PC-9 (cell line): ENCODE results near the gene MYOM1. TPM values are rescaled to one million over a fixed set of nuclear protein-coding genes. Genes with fewer than 3 reads are reported as not detected.

ENCODE experiments used
- BruUV-seq: library from RNA; stranded (reverse); fragments of 400-500 nt; replicated peaks from 2 replicates; lab custom pipeline; 2021; lab: Mats Ljungman, UMichigan
- CTCF ChIA-PET: fragments of 300-600 bp; sonication (Branson Sonifier 250); formaldehyde crosslinking; loops from one replicate; lab custom pipeline; 2022; ENCODE audit warnings: antibody characterized with exemption; lab: Charles Lee
- POLR2A ChIA-PET: fragments of 300-600 bp; sonication (Branson Sonifier 250); formaldehyde crosslinking; loops from one replicate; lab custom pipeline; 2022; ENCODE audit warnings: antibody characterized with exemption; ENCODE audit not compliant: unreplicated experiment; lab: Charles Lee
- DNase-seq, 2 experiments: peaks; one replicate each; pipeline versions ENCODE4 v3.0.0 to v3.0.0-alpha.2; 2015 to 2022; ENCODE audit warnings: mixed read lengths in 1 of 2
- H2AFZ ChIP-seq: fragments of 200-600 bp; sonication (generic); 2 replicates; pipeline ENCODE4 v1.8.1; 2017; ENCODE audit warnings: antibody characterized with exemption
- H3F3A ChIP-seq: fragments of 200-600 bp; sonication (generic); 2 replicates; pipeline ENCODE4 v1.8.1; 2017; ENCODE audit warnings: antibody characterized with exemption, mild to moderate bottlenecking, low read depth; ENCODE audit not compliant: insufficient read depth
- H3K27ac ChIP-seq: fragments of 200-600 bp; sonication (generic); 2 replicates; pipeline ENCODE4 v1.6.1; 2016; ENCODE audit warnings: mixed run types
- H3K27me3 ChIP-seq: fragments of 200-600 bp; sonication (generic); 2 replicates; pipeline ENCODE4 v1.6.1; 2016; ENCODE audit warnings: low read depth, mixed run types; ENCODE audit not compliant: insufficient read depth
- H3K36me3 ChIP-seq: fragments of 200-600 bp; sonication (generic); 2 replicates; pipeline ENCODE4 v1.6.1; 2016; ENCODE audit warnings: low read depth, mixed run types
- H3K4me1 ChIP-seq: fragments of 200-600 bp; sonication (generic); replicated peaks from 2 replicates; pipeline ENCODE4 v1.6.1; 2016; ENCODE audit warnings: mixed run types; ENCODE audit not compliant: insufficient read depth
- H3K4me2 ChIP-seq: fragments of 200-600 bp; sonication (generic); 2 replicates; pipeline ENCODE4 v1.6.1; 2017; ENCODE audit warnings: mixed run types
- H3K4me3 ChIP-seq: fragments of 200-600 bp; sonication (generic); 2 replicates; pipeline ENCODE4 v1.6.1; 2016; ENCODE audit warnings: mixed run types
- H3K79me2 ChIP-seq: fragments of 200-600 bp; sonication (generic); 2 replicates; pipeline ENCODE4 v1.6.1; 2017; ENCODE audit warnings: low read depth, mixed run types
- H3K9me2 ChIP-seq: fragments of 200-600 bp; sonication (generic); 2 replicates; pipeline ENCODE4 v1.8.1; 2017; ENCODE audit warnings: mild to moderate bottlenecking; ENCODE audit not compliant: insufficient read depth
- H3K9me3 ChIP-seq: fragments of 200-600 bp; sonication (generic); 2 replicates; pipeline ENCODE4 v1.8.1; 2016; ENCODE audit warnings: low read depth; ENCODE audit not compliant: insufficient read depth
- H4K20me1 ChIP-seq: fragments of 200-600 bp; sonication (generic); 2 replicates; pipeline ENCODE4 v1.8.1; 2017; ENCODE audit not compliant: insufficient read depth
- EZH2 ChIP-seq: fragments of 200-600 bp; sonication (generic); IDR thresholded peaks from 2 replicates; pipeline ENCODE4 v1.8.0; 2017; ENCODE audit warnings: antibody characterized with exemption, low read depth
- intact Hi-C: fragments of 100-400 bp; cut with micrococcal nuclease; formaldehyde crosslinking; loops from one replicate; pipeline ENCODE4 v1.10.0; 2022; ENCODE audit not compliant: unreplicated experiment
- total RNA-seq: library from RNA; stranded (reverse); gene quantifications from 2 replicates; pipeline ENCODE4 v1.2.3, GENCODE V29; 2021
- TF ChIP-seq, protein P1 (sequence below): fragments of 200-600 bp; sonication (generic); conservative IDR thresholded peaks from 2 replicates; pipeline ENCODE4 v1.6.1; 2017; ENCODE audit warnings: mixed run types, antibody characterized with exemption, mild to moderate bottlenecking, moderate library complexity

Gene MYOM1
- total RNA-seq, 1 experiment from 2014 or later = 1.3 TPM

- CTCF ChIA-PET = interaction anchor here (0.6 to 1.2 kb wide), 2 partner anchors 38 to 40 kb away, joined by 3 to 9 read pairs; no protein-coding TSS in a partner anchor
- no peak for DNase-seq
- Histone ChIP-seq H3K27me3 (no peaks in the 10 kb centered on the region), H3K4me2 (no peak overlapping the region), H3K4me3 (no peak overlapping the region), H3K9me2 (no peaks in the 10 kb centered on the region), H3K9me3 (no peaks in the 10 kb centered on the region), H3K36me3 (no peaks in the 10 kb centered on the region), H2AFZ (no peak overlapping the region), H4K20me1 (no peaks in the 10 kb centered on the region), H3K79me2 (no peaks in the 10 kb centered on the region), H3F3A (no peaks in the 10 kb centered on the region), H3K27ac (no peak overlapping the region), H3K4me1 (no peaks in the 10 kb centered on the region; the same call in 1 of the 2 replicates)
- intact Hi-C loops = no loop called here
- BruUV-seq = no TSS peak
- no peak for TF ChIP-seq EZH2
- TF ChIP-seq, protein P1, sequence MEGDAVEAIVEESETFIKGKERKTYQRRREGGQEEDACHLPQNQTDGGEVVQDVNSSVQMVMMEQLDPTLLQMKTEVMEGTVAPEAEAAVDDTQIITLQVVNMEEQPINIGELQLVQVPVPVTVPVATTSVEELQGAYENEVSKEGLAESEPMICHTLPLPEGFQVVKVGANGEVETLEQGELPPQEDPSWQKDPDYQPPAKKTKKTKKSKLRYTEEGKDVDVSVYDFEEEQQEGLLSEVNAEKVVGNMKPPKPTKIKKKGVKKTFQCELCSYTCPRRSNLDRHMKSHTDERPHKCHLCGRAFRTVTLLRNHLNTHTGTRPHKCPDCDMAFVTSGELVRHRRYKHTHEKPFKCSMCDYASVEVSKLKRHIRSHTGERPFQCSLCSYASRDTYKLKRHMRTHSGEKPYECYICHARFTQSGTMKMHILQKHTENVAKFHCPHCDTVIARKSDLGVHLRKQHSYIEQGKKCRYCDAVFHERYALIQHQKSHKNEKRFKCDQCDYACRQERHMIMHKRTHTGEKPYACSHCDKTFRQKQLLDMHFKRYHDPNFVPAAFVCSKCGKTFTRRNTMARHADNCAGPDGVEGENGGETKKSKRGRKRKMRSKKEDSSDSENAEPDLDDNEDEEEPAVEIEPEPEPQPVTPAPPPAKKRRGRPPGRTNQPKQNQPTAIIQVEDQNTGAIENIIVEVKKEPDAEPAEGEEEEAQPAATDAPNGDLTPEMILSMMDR = no peak
- POLR2A ChIA-PET = interaction anchor here (0.6 to 1.3 kb wide), 2 partner anchors 10 to 103 kb away, joined by 6 to 14 read pairs; no protein-coding TSS in a partner anchor
Observed at GRCh38 chr18:3089579-3089978, 130.2 kb downstream of the MYOM1 start.

DNA sequence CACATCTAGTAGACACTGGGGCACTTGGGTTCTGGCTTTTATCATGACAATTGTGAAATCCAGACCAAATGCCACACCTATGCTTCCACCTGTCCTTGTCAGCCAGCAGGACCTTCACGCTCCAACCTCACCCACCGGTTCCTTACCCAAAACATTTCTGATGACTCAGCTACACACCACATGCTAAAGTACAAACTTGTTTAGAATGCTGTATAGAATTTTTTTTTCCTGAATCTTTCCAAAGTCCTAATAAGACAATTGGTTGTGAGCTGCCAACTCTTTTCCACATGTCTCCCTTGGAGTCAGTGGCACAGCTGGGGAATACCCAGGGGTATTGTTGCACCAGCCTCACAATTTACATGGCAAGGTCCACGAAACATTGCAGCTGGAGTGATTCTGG lies 131.3 kb downstream of the MYOM1 start:
- Histone ChIP-seq H3K27me3 (no peaks in the 10 kb centered on the region), H3K79me2 (no peaks in the 10 kb centered on the region), H2AFZ (no peak overlapping the region), H3K4me3 (no peak overlapping the region), H3F3A (no peaks in the 10 kb centered on the region; the same call in 1 of the 2 replicates), H3K36me3 (no peaks in the 10 kb centered on the region), H4K20me1 (no peaks in the 10 kb centered on the region), H3K9me3 (no peaks in the 10 kb centered on the region), H3K4me1 (no peaks in the 10 kb centered on the region; the same call in 1 of the 2 replicates), H3K4me2 (no peak overlapping the region), H3K9me2 (no peaks in the 10 kb centered on the region), H3K27ac (no peak overlapping the region)
- TF ChIP-seq EZH2 = no peak
- TF ChIP-seq, protein P1 = no peak
- ChIA-PET CTCF (interaction anchor here (0.6 kb wide), 2 partner anchors 25 to 33 kb away, joined by 3 to 5 read pairs; no protein-coding TSS in a partner anchor), POLR2A (interaction anchor here (0.6 to 0.7 kb wide), 2 partner anchors 22 to 102 kb away, joined by 3 to 4 read pairs; no protein-coding TSS in a partner anchor)
- intact Hi-C loops = no loop called here
- BruUV-seq = no TSS peak
- no peak for DNase-seq

GRCh38 chr18:3086871-3087270 lies 132.9 kb downstream of the MYOM1 start:
- POLR2A ChIA-PET = no interaction called here
- H3K4me2 ChIP-seq = no peak overlapping the region
- no peak for DNase-seq
- intact Hi-C loops = no loop called here
- no peak overlapping the region for H3K4me3 ChIP-seq
- no TSS peak for BruUV-seq
- no peaks in the 10 kb centered on the region for H3K27me3 ChIP-seq
- no peaks in the 10 kb centered on the region for H3K9me3 ChIP-seq
- H4K20me1 ChIP-seq = no peaks in the 10 kb centered on the region
- H3K27ac ChIP-seq = no peak overlapping the region
- TF ChIP-seq EZH2 = no peak
- TF ChIP-seq, protein P1 = no peak
- no peak overlapping the region for H2AFZ ChIP-seq
- CTCF ChIA-PET = no interaction called here
- H3F3A ChIP-seq = no peaks in the 10 kb centered on the region; the same call in 1 of the 2 replicates
- H3K4me1 ChIP-seq = no peaks in the 10 kb centered on the region; the same call in 1 of the 2 replicates
- H3K79me2 ChIP-seq = no peaks in the 10 kb centered on the region
- no peaks in the 10 kb centered on the region for H3K36me3 ChIP-seq
- H3K9me2 ChIP-seq = no peaks in the 10 kb centered on the region
